Astrocyte (in vitro differentiated cells and primary cell): ENCODE data around the gene PSMA4.
"Not testable (repeated sequence)": the region's sequence is repeated elsewhere in the genome, so short reads cannot be mapped to it uniquely, and the experiment has no call there.

Experiments used
- EZH2 ChIP-seq: IDR thresholded peaks from 2 replicates; pipeline ENCODE4 v1.6.1; 2012; ENCODE audit warnings: mild to moderate bottlenecking, low read length, inconsistent platforms; ENCODE audit not compliant: insufficient read depth
- TF ChIP-seq, protein P1 (sequence below): IDR thresholded peaks from 2 replicates; pipeline ENCODE4 v1.5.1; 2011; ENCODE audit warnings: low read depth, mild to moderate bottlenecking, inconsistent platforms, low read length, moderate library complexity; ENCODE audit not compliant: insufficient read depth

DNA sequence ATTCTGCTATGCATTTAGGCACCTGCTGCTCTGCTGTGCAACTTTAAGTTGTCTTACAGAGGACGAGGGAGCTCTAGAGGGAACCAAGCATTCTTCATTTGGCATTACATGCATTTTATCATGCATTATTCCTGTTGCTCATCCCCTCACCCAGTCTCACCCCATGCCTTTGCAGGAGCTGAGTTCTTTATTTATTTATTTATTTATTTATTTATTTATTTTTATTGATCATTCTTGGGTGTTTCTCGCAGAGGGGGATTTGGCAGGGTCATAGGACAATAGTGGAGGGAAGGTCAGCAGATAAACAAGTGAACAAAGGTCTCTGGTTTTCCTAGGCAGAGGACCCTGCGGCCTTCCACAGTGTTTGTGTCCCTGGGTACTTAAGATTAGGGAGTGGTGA is 20.2 kb upstream of the PSMA4 start:
- TF ChIP-seq, protein P1, sequence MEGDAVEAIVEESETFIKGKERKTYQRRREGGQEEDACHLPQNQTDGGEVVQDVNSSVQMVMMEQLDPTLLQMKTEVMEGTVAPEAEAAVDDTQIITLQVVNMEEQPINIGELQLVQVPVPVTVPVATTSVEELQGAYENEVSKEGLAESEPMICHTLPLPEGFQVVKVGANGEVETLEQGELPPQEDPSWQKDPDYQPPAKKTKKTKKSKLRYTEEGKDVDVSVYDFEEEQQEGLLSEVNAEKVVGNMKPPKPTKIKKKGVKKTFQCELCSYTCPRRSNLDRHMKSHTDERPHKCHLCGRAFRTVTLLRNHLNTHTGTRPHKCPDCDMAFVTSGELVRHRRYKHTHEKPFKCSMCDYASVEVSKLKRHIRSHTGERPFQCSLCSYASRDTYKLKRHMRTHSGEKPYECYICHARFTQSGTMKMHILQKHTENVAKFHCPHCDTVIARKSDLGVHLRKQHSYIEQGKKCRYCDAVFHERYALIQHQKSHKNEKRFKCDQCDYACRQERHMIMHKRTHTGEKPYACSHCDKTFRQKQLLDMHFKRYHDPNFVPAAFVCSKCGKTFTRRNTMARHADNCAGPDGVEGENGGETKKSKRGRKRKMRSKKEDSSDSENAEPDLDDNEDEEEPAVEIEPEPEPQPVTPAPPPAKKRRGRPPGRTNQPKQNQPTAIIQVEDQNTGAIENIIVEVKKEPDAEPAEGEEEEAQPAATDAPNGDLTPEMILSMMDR, result not testable (repeated sequence)
- TF ChIP-seq EZH2, result not testable (repeated sequence)
